Measurements from ENCODE around the gene GAA. TPM values are rescaled to one million over a fixed set of nuclear protein-coding genes. Genes with fewer than 3 reads are reported as not detected.

Gene GAA
- 25.3 and 30.0 TPM in 2 replicates for total RNA-seq (2021; fragmentation: NEBNext Ultra II Directional; extraction: Animal tissue kit (Norgen Biotek cat#: 25700))
- 14.8 and 32.7 TPM in 2 replicates for polyA plus RNA-seq (2011; rRNA removed)
- polyA plus RNA-seq (2011; cell fraction: cytosol; rRNA removed), result 24.0 TPM
- polyA plus RNA-seq (2011; cell fraction: nucleus; rRNA removed), result 151 TPM
- polyA plus RNA-seq (2012, experiment 1 of 2), result 20.2 to 49.6 TPM (median 37.7 TPM) in 4 replicates
- 24.4 TPM for polyA plus RNA-seq (2012, experiment 2 of 2)
- 45.2 TPM for polyA plus RNA-seq (2013, experiment 1 of 2)
- polyA plus RNA-seq (2013, experiment 2 of 2), result 38.1 TPM
- polyA minus RNA-seq (2011; rRNA and poly(A)+ RNA removed), result 5.0 and 7.6 TPM in 2 replicates
- 17.7 TPM for polyA minus RNA-seq (2011; cell fraction: cytosol; rRNA and poly(A)+ RNA removed)
- 25.7 TPM for polyA minus RNA-seq (2011; cell fraction: nucleus; rRNA and poly(A)+ RNA removed)
- long read RNA-seq, experiment 1, partial matches to known transcripts, result 7 of 8 reads
- long read RNA-seq, experiment 1, other reads (novel, unspliced or antisense), result 1 of 8 reads
- long read RNA-seq, experiment 2, partial matches to known transcripts, result 0 of 10 reads
- long read RNA-seq, experiment 2, other reads (novel, unspliced or antisense), result 8 of 10 reads

GRCh38 chr17:80101011-80101945 lies at the start of gene GAA:
Gene GAA, plus strand, starts transcription at chr17:80101581. Its CDS starts 3,006 bp downstream, at chr17:80104587.
- H3K27ac ChIP-seq (ENCODE audit: low read depth, low read length), result peak within 1 kb of the TSS; percentile 20; the same call in 1 of the 2 replicates
- TF ChIP-seq CEBPB (IDR thresholded peaks at IDR 0.05; ENCODE audit: low read depth, low read length) (no peak), CTCF (IDR thresholded peaks at IDR 0.05; ENCODE audit: control extremely low read depth in 1 of 3, insufficient read depth in 1 of 3, low read depth in 1 of 3, low read length in 3 of 3) (peak; percentile 71 to 91 (median 81)), HDAC2 (IDR thresholded peaks at IDR 0.05; ENCODE audit: borderline replicate concordance in 1 of 2, low read depth in 2 of 2, low read length in 2 of 2) (0 out of 4 replicates have a peak, but pooled peaks have one; percentile 13 to 72), TEAD4 (IDR thresholded peaks at IDR 0.05; ENCODE audit: low read depth, low read length) (no peak)

More at GRCh38 chr17:80101011-80101945, at the start of gene GAA:
- peaks cover 8% of the 10 kb centered on the region; the same call in 1 of the 2 replicates for H3K23me2 ChIP-seq (ENCODE audit: low read depth, low read length)
- H3K79me1 ChIP-seq (ENCODE audit: low read depth, low read length), result no peaks in the 10 kb centered on the region; the same call in 1 of the 2 replicates
- H4K8ac ChIP-seq (ENCODE audit: extremely low read depth, insufficient read depth, low read length), result peak within 1 kb of the TSS; percentile 97
- peak within 1 kb of the TSS; percentile 90 for H4K91ac ChIP-seq (replicated peaks; ENCODE audit: insufficient read length, low read length)
- H3K4ac ChIP-seq (replicated peaks; ENCODE audit: insufficient read length, low read depth, low read length), result peak within 1 kb of the TSS; percentile 74
- peak within 1 kb of the TSS; percentile 83; the same call in 1 of the 2 replicates for H2AFZ ChIP-seq (ENCODE audit: low read length)
- H4K5ac ChIP-seq (ENCODE audit: insufficient read length, low read depth, low read length), result peak within 1 kb of the TSS; percentile 79
- H3K4me3 ChIP-seq (ENCODE audit: extremely low read depth in 1 of 4, insufficient read depth in 2 of 4, low read depth in 3 of 4, low read length in 4 of 4), result peak within 1 kb of the TSS; percentile 67 to 87 (median 86)
- ChIA-PET POLR2A (ENCODE audit: partially characterized antibody) (interaction anchor here (0.5 to 2.5 kb wide), 22 partner anchors 9 to 707 kb away, joined by 3 to 20 read pairs (median 4); partner anchors contain the start of gene RNF213), CTCF (ENCODE audit: partially characterized antibody) (interaction anchor here (0.7 to 6.8 kb wide), 21 partner anchors 8 to 293 kb away, joined by 3 to 43 read pairs (median 4); no protein-coding TSS in a partner anchor)
- H3K9ac ChIP-seq (replicated peaks in 1 of 4; ENCODE audit: extremely low read depth in 1 of 4, low read depth in 3 of 4, low read length in 3 of 4), result peak within 1 kb of the TSS; percentile 5 to 85 (median 73); a peak in 6 of 7 replicates
- no peak within 1 kb of the TSS for H3K23ac ChIP-seq (ENCODE audit: insufficient read length)
- H2BK20ac ChIP-seq (ENCODE audit: low read length), result no peak within 1 kb of the TSS
- H4K20me1 ChIP-seq (replicated peaks in 1 of 2; ENCODE audit: control insufficient read depth in 1 of 2, insufficient read depth in 2 of 2, low read length in 2 of 2), result no peaks in the 10 kb centered on the region
- no peaks in the 10 kb centered on the region for H3K36me3 ChIP-seq (ENCODE audit: control insufficient read depth in 2 of 4, insufficient read depth in 4 of 4, low read length in 3 of 4)
- peak within 1 kb of the TSS; percentile 50 for H3K56ac ChIP-seq (replicated peaks; ENCODE audit: insufficient read length, low read depth, low read length)
- DNase-seq (ENCODE audit: low read depth in 1 of 2, low spot score in 2 of 2) (peak; percentile 44 to 96), FAIRE-seq (no peak)
- peak within 1 kb of the TSS; percentile 95 for H3K18ac ChIP-seq (ENCODE audit: extremely low read depth, low read length)
- WGBS, 2 experiments (ENCODE audit: extremely low coverage in 1 of 2, insufficient coverage in 1 of 2, insufficient read length in 1 of 2, insufficient replicate concordance in 2 of 2, low coverage in 1 of 2, low lambda C conversion rate in 2 of 2, missing lambda C conversion rate in 1 of 2), result 3% methylated on average over 80 of the region's 114 CpGs; no CpG with 5 or more reads in 1 of the 2 experiments
- H2BK120ac ChIP-seq (replicated peaks; ENCODE audit: low read depth, low read length), result no peak within 1 kb of the TSS
- H3K4me1 ChIP-seq (replicated peaks in 1 of 4; ENCODE audit: control insufficient read depth in 3 of 4, insufficient read depth in 4 of 4, low read length in 3 of 4), result peaks cover 0 to 7% (median 1%) of the 10 kb centered on the region in 4 experiments; a peak in 4 of 7 replicates
- H3K4me2 ChIP-seq (ENCODE audit: insufficient read depth in 1 of 2, low read depth in 2 of 2, low read length in 2 of 2), result peak within 1 kb of the TSS; percentile 89 to 99
- peak within 1 kb of the TSS; percentile 66; the same call in 1 of the 2 replicates for H2AK5ac ChIP-seq (ENCODE audit: low read depth, low read length)
- no peaks in the 10 kb centered on the region for H3K79me2 ChIP-seq (ENCODE audit: control insufficient read depth in 1 of 2, insufficient read depth in 2 of 2, low read length in 2 of 2)
- H3K27me3 ChIP-seq (replicated peaks in 1 of 4; ENCODE audit: control insufficient read depth in 3 of 4, extremely low read depth in 1 of 4, insufficient read depth in 3 of 4, low read length in 3 of 4), result peaks cover 0 to 9% (median 5%) of the 10 kb centered on the region in 4 experiments; a peak in 3 of 7 replicates
- peak within 1 kb of the TSS; percentile 82 for H3K14ac ChIP-seq (ENCODE audit: insufficient read length)
- no peak within 1 kb of the TSS for H2BK12ac ChIP-seq (ENCODE audit: low read depth, low read length)
- H2BK15ac ChIP-seq (ENCODE audit: low read length), result 0 out of 2 replicates have a peak within 1 kb of the TSS, but pooled peaks have one; percentile 20
- no peak within 1 kb of the TSS; the same call in 1 of the 2 replicates for H2BK5ac ChIP-seq (ENCODE audit: low read depth, low read length)
- no peaks in the 10 kb centered on the region for H3K9me3 ChIP-seq (ENCODE audit: insufficient read depth in 2 of 2, low read depth in 1 of 2, low read length in 1 of 2)
